ENCODE results near the gene CRADD.
"Not testable (repeated sequence)": the region's sequence is repeated elsewhere in the genome, so short reads cannot be mapped to it uniquely, and the experiment has no call there.

GRCh38 chr12:93871566-93871965, 194.4 kb downstream of the CRADD start:
- TF ChIP-seq CTCF, EP300, POLR2A (IDR thresholded peaks at IDR 0.05): not testable (repeated sequence)

Measured in suprapubic skin (tissue), 3 donors.